HG03095 (cell line): Measurements from ENCODE around the gene MRPS2.

Experiments
- ATAC-seq: cut with Tn5 transposase; IDR thresholded peaks from one replicate; pipeline ENCODE4 v1.9.1; 2021; ENCODE audit warnings: moderate library complexity; ENCODE audit not compliant: unreplicated experiment

The MRPS2 gene

DNA sequence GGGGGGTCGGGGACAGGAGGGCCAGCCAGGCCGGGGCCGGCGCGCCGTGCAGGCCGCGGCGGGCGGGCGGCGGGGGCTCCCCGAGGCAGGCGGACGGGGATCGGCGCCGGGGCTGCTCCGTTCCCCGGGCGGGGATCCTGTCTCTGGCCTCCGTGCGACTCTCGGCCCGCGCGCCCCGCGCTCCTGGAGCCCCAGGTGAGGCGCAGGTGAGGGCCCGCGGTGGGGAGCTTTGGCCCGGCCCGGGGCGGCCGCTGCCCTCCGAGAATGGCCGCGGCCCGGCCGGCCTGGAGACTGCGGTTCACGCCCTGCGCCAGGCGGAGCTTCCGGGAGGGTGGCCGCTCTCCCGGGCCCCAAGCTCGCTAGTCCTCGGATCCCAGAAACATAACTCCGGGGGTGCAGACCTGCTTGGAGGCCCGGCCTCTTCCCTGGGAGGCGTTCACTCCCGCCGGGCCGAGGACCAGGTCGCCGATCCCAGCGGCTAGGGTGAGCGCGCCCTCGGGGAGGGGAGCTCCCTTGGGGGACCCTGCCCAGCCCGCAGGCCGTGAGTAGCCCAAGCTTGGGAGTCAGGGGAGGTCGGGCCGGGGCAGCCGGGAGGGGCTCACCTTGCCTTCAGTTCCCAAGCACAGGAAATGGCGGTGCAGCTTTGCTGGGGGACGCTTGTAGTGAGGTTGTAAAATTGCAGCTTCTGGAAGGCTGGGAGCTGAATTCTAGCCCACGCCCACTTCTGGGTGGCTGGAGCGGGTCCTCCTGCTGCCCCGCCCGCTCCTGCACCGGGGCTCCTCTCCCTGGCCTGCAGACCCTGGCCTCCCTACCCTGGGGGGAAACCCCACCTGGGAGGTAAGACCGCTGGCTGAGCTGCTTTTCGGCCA is 20.2 kb upstream of the MRPS2 start:
- no peak for ATAC-seq

DNA sequence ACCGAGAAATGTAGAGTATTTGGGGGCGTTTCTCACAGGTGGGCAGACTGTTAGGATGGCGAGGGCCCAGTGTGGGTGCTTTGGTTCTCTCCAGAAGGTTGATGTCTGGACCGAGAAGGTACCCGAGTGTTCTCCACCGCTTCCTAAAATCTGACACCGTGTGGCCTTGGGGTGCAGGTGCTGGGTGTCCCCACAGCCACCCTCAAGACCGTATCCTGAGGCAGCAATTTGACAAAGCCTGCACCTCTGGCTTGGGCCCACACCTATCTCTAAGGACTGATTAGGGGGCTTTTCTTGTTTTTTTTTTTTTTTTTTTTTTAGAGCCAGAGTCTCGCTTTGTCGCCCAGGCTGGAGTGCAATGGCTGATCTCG is 19.6 kb upstream of the MRPS2 start:
- ATAC-seq = no peak

DNA sequence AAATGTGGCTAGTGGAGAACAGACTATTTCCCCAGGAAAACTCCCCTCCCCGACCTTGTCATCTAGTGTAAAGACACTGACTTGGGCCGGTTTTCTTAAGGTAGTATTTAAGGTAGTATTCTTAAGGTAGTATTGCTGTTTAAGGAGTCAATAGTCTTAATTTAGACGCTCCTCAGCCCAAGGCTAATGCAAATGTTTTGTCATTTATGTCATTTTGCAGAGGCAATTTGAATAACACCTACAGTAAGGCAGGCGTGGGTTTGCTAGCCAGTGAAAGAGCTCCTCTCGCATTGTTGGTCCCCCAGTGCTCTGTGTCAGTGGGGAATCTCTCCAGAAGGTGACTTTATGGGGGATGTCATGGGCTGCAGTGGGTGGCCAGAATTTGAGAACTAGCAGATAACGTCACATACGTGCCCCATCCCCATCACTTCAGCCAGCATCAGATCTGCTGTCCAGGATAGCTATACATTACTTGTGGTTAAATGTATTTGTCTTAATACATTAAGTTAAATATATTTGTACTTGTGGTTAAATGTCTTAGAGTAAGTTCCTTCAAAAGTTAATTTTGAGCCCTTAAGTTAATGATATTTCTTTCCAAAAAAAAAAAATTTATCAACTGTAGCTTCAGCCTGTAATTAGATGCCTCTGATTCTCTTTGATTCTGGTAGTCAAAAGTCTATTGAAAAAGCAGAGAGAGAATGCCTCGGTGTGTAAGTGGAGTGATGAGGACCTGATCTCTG is 18.3 kb upstream of the MRPS2 start:
- ATAC-seq = no peak

DNA sequence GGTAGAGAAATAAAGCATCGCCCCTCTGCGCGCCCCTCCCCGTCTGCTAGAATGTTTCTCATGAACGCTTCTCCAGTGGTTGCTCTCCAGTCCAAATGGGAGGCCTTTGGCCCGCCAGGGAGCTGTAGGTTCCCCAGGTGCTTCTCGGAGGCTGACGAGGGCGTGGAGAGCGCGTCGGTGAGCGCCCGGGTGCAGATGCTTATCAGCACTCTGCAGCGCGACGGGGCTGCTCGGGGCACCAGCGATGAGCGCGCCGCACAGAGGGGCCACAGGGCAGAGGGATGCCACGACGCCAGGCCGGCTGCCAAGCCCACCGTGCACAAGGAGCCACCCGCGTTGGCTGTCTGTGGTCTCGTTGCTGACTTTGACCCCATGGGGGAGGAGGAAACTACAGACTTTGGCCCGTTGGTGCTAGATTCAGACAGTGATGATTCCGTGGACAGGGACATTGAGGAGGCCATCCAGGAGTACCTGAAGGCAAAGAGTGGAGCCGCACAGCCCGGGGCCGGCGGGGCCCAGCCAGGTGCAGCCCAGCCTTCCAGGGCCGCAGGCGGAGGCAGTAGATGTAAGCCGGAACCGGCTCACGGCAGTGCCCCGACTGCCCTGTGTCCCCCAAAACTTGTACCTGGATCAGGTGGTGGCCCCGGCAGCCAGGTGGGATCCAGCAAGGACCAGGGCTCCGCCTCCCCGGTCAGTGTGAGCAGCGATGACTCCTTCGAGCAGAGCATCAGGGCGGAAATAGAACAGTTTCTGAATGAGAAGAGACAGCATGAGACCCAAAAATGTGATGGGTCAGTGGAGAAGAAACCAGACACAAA is 15.8 kb upstream of the MRPS2 start:
- ATAC-seq = no peak

DNA sequence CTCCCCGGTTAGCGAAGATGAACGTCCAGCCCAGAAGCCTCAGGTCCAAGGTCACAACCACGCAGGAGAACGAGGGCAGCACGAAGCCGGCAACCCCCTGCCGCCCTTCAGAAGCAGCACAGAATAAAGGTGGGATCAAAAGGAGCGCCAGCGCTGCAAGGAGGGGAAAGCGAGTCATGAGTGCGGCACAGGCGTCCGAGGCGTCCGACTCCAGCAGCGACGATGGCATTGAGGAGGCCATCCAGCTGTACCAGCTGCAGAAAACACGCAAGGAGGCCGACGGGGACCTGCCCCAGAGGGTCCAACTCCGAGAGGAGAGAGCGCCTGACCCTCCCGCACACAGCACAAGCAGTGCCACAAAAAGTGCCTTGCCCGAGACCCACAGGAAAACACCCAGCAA is 15.1 kb upstream of the MRPS2 start:
- no peak for ATAC-seq

DNA sequence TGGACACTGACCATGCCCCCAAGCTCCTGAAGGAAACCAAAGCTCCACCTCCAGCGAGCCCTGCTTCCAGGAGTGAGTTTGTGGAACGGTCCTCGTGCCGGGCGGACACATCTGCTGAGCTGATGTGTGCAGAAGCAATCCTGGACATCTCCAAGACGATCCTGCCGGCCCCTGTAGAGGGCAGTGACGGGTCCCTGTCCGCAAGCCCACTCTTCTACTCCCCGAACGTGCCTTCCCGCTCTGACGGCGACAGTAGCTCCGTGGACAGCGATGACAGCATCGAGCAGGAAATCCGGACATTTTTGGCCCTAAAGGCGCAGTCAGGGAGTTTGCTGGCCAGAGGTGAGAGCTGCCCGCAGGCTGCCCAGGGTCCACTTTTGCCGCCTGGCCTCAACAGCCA is 14.7 kb upstream of the MRPS2 start:
- no peak for ATAC-seq

DNA sequence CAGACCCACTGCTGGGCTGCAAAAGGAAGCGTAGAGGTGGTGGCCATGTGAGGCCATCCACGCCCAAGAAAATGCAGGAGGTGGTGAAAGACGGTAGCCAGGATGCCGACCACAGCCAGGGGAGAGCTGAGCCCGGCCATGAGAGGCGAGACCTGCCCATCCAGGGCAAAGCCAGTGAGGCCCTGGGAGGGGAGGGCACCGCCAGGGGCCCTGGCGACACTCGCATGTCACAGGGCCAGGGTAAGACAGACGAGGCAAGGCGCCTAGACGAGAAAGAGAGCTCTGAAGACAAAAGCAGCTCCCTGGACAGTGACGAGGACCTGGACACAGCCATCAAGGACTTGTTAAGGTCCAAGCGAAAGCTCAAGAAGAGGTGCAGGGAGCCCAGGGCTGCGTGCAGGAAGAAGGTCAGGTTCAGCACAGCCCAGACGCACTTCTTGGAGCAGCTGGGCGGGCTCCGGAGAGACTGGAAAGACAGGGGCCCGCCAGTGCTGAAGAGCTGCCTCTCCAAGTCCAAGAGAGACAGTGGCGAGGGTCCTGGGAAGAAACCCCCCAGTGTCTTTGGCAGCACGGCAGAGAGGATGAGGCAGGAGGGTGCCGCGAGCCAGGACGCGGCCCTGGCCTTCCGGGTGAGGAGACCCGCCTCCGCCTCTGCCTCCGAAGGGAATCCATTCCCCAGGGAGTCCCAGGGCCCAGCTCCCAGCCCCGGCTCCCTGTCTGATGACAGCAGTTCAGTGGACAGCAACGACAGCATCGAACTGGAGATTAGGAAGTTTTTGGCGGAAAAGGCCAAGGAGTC is 14.0 kb upstream of the MRPS2 start:
- no peak for ATAC-seq

DNA sequence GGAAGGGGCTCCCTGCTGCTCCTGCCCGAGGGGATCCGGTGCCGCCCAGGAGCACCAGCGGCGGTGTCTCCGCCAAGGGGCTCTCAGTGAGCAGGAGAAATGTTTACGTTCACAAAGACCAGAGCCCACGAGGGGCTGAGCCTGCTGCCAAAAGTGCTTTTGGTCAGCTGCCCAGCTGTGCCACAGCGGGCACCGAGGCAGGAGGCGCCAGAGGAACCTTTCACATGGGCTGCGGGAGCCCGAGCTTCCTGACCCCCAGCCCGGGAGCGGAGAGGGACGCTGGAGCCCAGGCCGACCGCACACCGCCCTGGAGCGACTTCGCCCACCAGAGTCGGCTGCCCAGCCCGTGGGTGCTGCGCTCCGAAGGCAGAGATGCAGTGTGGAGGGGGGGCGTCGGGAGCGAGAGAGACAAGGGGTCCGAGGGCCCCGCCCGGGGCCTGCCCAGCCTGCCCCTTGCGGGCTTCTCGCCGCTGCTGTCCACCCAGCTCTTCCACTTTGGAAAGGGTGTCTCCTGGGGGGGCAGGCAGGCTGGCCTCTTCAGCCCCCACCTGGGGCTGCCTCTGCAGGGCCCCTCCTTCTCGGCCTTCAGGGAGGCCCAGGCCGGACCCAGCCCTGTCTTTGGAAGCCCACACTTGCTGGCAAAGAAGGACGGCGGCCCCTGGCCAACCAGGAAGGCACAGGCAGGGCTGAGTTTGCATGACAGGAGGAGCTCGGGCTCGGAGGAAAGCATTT is 13.0 kb upstream of the MRPS2 start:
- no peak for ATAC-seq

DNA sequence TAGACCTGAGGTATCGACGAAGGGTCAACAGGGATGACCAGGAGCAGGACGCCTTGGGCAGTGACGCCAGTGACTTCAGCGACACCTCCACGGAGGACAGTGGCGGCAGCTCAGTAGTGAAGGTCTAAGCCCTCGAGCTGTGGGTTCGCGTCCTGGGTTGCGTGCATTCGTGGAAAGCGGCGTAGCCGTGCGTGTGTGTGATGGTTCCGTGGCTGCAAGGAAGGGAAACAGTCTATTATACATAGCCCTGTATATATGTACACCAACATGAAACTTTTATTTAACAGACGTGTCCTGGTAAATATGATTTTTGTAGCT is 12.5 kb upstream of the MRPS2 start:
- no peak for ATAC-seq

DNA sequence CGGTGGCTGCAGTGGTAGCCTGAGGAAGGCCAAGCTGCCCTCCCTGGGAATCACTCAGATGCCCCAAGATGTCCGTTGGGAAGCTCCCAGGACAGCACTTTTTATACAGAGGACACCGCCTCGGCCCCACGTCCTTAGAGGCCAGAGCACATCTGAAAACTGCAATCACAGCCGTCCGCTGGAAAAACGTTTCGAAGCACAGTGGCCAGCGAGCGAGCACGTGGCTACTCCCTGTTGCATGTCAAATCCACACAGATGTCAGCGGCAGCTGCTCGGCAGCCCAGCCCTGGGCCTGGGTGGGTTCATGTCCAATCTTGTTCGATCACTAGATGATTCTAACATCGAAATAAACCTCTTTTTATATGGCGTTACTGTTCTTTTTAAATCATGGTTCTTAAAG is 12.0 kb upstream of the MRPS2 start:
- ATAC-seq = no peak

DNA sequence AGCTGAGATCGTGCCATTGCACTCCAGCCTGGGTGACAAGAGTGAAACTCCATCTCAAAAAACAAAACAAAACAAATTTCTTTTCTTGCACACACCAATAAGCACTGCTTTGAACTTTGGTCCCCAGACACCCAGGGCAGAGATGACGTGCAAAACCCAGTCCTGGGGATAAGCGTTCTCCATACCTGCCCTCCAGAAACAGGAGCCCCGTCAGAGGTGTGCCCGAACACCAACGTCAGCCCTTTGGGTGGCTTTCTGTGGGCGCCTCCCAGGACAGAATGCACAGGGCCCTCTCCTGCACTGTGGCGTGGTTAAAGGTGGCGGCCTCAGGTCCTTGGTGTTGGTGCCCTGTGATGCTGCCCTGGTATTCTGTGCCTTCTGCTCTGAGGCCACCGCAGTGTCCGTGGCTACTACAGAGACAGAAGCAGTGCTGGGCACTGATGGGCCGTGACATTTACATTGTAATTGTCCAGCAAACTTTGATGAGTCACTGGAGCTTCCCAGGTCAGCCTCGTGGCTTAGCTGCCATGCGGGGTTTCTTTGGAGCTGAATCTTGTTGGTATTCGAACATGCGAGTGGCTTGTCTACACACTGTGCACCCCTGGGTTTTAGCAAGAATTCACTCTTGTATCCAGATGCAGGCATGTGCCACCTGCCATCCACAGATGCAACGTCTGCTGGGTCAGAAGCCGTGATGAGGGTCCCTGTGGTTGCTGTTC is 11.1 kb upstream of the MRPS2 start:
- no peak for ATAC-seq

DNA sequence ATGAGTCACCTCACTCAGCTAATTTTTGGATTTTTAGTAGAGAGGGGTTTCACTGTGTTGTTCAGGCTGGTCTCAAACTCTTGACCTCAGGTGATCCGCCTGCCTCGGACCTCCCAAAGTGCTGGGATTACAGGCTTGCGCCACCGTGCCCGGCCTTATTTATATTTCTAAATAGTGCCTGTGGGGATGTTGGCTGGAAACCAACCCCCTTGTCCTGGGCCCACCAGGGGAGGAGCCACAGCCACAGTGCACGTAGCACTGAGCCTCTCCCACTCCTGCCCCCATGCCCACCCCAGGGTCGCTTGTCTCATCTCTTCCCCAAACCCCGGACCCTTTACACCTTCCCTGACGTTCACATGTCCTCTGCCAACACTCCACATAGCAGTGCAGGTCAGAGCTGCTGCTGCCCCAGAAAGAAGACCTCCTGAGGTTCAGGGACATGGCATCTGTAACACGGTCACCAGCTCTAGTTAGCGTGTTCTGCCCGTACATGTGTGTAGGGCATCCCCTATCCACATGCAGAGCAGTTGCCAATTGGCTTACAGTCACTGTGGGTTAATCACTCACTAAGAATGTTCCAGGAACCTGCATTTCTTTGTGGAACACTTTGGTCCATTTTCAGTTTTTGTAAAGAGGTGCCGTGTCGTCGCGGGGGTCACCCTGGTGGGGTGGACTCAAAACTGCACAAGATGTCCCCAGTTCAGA is 10.2 kb upstream of the MRPS2 start:
- no peak for ATAC-seq

DNA sequence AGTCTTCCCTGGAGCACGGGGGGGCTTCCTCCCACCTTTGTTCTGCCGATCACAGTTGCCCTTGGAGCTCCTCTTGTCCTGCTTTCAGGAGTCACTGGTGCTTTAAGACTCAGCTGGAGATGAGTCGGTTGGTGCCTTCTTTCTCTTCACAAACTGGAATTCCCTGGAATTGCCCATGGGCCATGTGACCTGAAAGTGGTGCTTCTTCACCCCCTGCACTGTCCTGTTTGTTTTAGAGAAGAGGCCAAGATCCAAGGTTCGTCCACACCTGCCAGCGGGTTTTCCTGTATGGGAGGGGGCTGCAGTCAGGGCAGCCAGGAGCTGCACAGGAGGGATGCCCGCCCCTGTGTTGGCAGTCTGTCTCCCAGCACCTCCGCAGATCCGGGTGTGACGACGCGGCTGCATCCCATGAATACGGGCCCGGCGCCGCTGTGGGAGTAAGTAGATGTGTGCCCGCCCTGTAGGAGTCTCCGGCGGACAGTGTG is 9.5 kb upstream of the MRPS2 start:
- no peak for ATAC-seq

DNA sequence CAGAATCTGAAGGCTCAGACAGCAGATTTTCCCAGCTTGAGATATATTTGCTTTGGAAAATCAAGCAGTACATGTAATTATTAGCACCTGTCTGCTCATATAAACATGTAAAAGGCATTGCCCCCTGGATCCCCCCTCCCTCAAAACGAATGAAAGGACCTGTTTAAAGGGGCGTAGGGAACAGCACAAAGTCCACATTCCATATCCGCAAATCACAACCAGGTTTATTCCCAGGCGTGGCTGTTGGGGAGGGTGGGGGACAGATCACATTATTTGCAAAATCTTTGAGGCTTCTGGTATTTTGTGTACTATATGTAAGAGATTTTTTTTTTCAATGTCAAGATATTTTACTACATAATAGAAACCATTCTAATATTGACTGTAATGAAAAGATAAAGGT is 8.7 kb upstream of the MRPS2 start:
- no peak for ATAC-seq

DNA sequence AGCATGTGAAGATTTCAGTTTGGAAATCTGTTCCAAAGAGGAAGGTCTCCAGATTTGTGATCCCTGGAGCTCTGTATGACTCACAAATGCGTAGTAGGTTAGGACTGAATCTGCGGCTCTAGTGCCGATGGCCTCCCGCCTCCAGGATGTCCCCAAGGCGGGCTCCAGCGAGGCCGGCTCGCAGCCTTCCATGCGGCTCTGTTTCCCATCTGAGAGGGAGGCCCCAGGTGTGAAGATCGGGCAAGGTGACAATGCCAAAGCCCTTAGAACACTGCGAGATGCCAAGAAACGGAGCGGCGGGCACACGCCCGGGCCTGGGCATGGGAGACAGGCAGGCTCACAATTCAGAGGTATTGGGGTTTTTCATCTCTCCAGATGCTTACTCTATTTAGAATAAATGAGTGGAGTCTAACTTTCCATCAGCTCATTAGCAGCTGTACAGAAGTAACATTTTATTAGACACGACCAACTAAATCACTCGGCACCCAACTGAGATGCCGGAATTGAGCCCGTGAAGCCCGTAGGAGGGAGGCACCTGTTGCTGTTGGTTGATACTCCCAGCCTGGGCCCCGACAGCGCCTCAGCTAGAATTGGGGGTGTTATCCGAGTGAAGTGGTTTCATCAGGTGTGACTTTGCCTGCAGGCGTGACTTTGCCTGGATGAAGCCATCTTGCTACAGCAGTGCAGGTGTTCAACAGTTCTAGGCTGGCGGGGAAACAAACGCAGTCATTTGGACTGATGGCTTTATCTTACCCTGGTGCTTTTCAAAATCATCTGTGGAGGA is 7.4 kb upstream of the MRPS2 start:
- ATAC-seq = no peak

DNA sequence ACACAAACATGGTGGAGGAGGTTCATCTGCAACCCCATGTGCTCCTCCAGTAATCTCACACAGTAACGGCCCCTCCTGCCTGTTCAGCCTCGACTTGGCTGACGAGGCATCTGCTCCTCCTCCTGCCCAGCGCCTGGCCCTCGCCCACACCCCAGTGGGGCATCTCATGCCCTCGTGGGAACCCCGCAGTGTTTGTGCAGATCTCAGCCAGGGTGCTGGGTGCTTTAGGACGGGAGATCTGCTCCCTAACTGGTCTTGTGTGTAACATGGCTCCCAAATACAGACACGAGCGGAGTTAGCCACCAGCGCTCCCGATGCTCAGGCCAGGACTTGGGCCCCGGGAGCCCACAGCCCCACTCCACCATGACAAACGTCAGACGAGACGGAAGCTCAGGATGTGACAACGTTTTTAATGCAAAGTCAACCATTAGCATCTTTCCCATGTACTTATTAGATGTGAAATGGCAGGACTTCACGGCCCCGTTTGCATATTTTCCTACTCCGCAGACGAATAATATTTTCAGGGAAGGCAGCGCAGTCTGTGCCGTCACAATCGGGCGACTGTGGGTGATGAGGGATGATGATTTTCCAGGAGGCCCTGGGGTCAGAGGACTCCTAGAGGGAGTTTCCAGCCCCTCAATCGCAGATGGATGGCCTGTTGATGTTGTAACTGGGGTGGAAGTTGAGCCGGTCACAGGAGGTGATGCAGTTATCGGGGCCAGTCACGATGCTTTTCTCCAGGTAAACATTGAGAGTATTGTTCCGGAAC is 5.5 kb upstream of the MRPS2 start:
- no peak for ATAC-seq

DNA sequence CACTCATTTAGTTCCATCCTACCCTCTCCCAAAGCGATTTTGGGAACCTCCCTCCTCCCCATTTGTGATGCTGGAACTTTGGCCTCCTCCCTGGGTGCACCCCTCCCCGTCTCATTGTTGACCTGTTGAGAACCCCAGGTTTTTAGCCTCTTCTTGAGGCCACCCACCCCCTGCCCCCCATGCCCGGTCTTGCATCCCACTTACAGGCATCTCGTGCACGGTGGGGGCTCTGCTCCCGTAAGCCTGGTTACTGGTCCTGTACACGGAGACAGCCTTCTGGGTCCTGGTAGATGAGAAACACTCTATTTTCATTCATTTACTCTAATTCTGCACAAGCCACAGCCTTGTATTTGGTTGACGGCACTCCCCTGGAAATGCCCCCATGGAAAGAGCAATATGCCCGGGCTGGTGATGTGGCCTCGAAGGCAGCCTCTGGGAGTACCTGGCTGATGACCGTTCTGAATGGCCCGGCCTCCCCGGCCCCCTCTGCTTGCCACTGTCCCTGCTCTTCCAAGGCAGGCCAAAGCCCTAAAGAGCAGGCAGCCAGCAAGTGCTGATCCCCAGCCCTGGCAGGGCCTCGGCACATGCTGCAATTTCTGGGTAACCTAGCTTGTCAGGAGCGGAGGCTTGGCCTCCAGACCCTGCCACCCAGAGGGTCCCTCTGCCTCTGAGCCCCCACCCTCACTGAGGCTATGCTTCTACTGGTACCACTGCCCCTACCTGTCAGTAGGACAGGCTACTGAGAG is 1.9 kb upstream of the MRPS2 start:
- no peak for ATAC-seq
